IMR-90 (cell line): ENCODE results near the gene RUNX1. TPM values are rescaled to one million over a fixed set of nuclear protein-coding genes. Genes with fewer than 3 reads are reported as not detected.
A peak's percentile ranks its signal among the peaks of the same experiment; 100 is the strongest.

Experiments
- ATAC-seq: fragments of 200-7000 bp; cut with Tn5 transposase; 2 replicates; pipeline ENCODE4 v1.9.1; 2020; ENCODE audit warnings: low read depth, mild to moderate bottlenecking, moderate library complexity
- BruUV-seq: library from RNA; stranded (reverse); fragments of 400-500 nt; replicated peaks from 2 replicates; lab custom pipeline; 2021; lab: Mats Ljungman, UMichigan
- CTCF ChIA-PET: fragments of 300-600 bp; formaldehyde crosslinking; extraction: SDS; loops from one replicate; lab custom pipeline; 2021; ENCODE audit warnings: antibody characterized with exemption; lab: Yijun Ruan, JAX
- POLR2A ChIA-PET: fragments of 300-600 bp; sonication (Branson Sonifier 250); formaldehyde crosslinking; loops from one replicate; lab custom pipeline; 2022; ENCODE audit warnings: antibody characterized with exemption; ENCODE audit not compliant: unreplicated experiment; lab: Charles Lee
- DNase-seq: peaks from one replicate; pipeline ENCODE4 v3.0.0; 2013
- H2AFZ ChIP-seq: replicated peaks from 2 replicates; pipeline ENCODE3; 2013; ENCODE audit warnings: low read length, mild to moderate bottlenecking; ENCODE audit not compliant: poor library complexity
- H2AK5ac ChIP-seq: 2 replicates; pipeline ENCODE4 v1.6.1; 2013; ENCODE audit warnings: low read depth, low read length, inconsistent platforms
- H2AK9ac ChIP-seq: replicated peaks from 2 replicates; pipeline ENCODE3; 2013; ENCODE audit warnings: mild to moderate bottlenecking, low read depth, low read length, moderate library complexity; ENCODE audit not compliant: poor library complexity
- H2BK120ac ChIP-seq: 2 replicates; pipeline ENCODE4 v1.6.1; 2013; ENCODE audit warnings: low read depth, low read length, inconsistent platforms
- H2BK15ac ChIP-seq: 3 replicates; pipeline ENCODE4 v1.6.1; 2013; ENCODE audit warnings: low read depth, low read length, inconsistent platforms
- H2BK20ac ChIP-seq: 2 replicates; pipeline ENCODE4 v1.6.1; 2013; ENCODE audit warnings: low read depth, mild to moderate bottlenecking, inconsistent platforms, low read length, moderate library complexity
- H2BK5ac ChIP-seq: 2 replicates; pipeline ENCODE4 v1.6.1; 2013; ENCODE audit warnings: mild to moderate bottlenecking, low read depth, low read length, inconsistent platforms; ENCODE audit not compliant: poor library complexity, severe bottlenecking
- H3K14ac ChIP-seq: replicated peaks from 2 replicates; pipeline ENCODE4 v1.6.1; 2013; ENCODE audit warnings: low read depth, low read length, inconsistent platforms
- H3K18ac ChIP-seq: 2 replicates; pipeline ENCODE4 v1.6.1; 2013; ENCODE audit warnings: low read depth, low read length, control low read depth
- H3K23ac ChIP-seq: 2 replicates; pipeline ENCODE4 v1.6.1; 2013; ENCODE audit warnings: low read depth, low read length, inconsistent platforms
- H3K27ac ChIP-seq: 2 replicates; pipeline ENCODE4 v1.5.1; 2013; ENCODE audit warnings: mild to moderate bottlenecking, control low read depth, low read length; ENCODE audit not compliant: insufficient read depth
- H3K27me3 ChIP-seq: 2 replicates; pipeline ENCODE4 v1.6.1; 2013; ENCODE audit warnings: low read length; ENCODE audit not compliant: control insufficient read depth, insufficient read depth
- H3K36me3 ChIP-seq: 2 replicates; pipeline ENCODE4 v1.6.1; 2013; ENCODE audit warnings: low read length, mixed read lengths; ENCODE audit not compliant: control insufficient read depth, insufficient read depth
- H3K4ac ChIP-seq: 2 replicates; pipeline ENCODE4 v1.6.1; 2013; ENCODE audit warnings: low read depth, low read length, inconsistent platforms
- H3K4me1 ChIP-seq: 2 replicates; pipeline ENCODE4 v1.6.1; 2013; ENCODE audit warnings: low read length, mixed read lengths; ENCODE audit not compliant: control insufficient read depth, insufficient read depth
- H3K4me2 ChIP-seq: 2 replicates; pipeline ENCODE4 v1.6.1; 2013; ENCODE audit warnings: low read depth, mild to moderate bottlenecking, control low read depth, low read length, moderate library complexity
- H3K4me3 ChIP-seq: 2 replicates; pipeline ENCODE4 v1.5.1; 2013; ENCODE audit warnings: low read depth, mild to moderate bottlenecking, control low read depth, low read length, moderate library complexity; ENCODE audit not compliant: insufficient read depth
- H3K56ac ChIP-seq: 2 replicates; pipeline ENCODE4 v1.6.1; 2013; ENCODE audit warnings: low read length, inconsistent platforms; ENCODE audit not compliant: insufficient read depth; ENCODE audit errors: extremely low read depth
- H3K79me1 ChIP-seq, 2 experiments: 2 replicates each; pipeline ENCODE4 v1.6.1; 2013; ENCODE audit warnings: low read length in 2 of 2, inconsistent platforms in 1 of 2, low read depth in 1 of 2
- H3K9ac ChIP-seq: 2 replicates; pipeline ENCODE4 v1.6.1; 2013; ENCODE audit warnings: low read depth, low read length, control low read depth
- H3K9me1 ChIP-seq: 2 replicates; pipeline ENCODE4 v1.6.1; 2013; ENCODE audit warnings: low read length, inconsistent platforms; ENCODE audit not compliant: insufficient read depth
- H3K9me3 ChIP-seq: 2 replicates; pipeline ENCODE4 v1.6.1; 2013; ENCODE audit warnings: low read length; ENCODE audit not compliant: control insufficient read depth, insufficient read depth
- H4K20me1 ChIP-seq: 2 replicates; pipeline ENCODE4 v1.6.1; 2013; ENCODE audit warnings: low read length, inconsistent platforms; ENCODE audit not compliant: insufficient read depth
- H4K5ac ChIP-seq: 2 replicates; pipeline ENCODE4 v1.6.1; 2013; ENCODE audit warnings: mild to moderate bottlenecking, low read depth, low read length, control low read depth
- H4K8ac ChIP-seq, 2 experiments: 2 replicates each; pipeline ENCODE4 v1.6.1; 2013; ENCODE audit warnings: low read depth in 2 of 2, low read length in 2 of 2, control low read depth in 1 of 2, inconsistent platforms in 1 of 2
- H4K91ac ChIP-seq: 2 replicates; pipeline ENCODE4 v1.6.1; 2013; ENCODE audit warnings: low read depth, low read length, inconsistent platforms; ENCODE audit not compliant: insufficient read depth
- CEBPB ChIP-seq: IDR thresholded peaks from 2 replicates; pipeline ENCODE4 v1.6.1; 2012; ENCODE audit warnings: low read depth, low read length, improper control_type of control experiment
- FOS ChIP-seq: fragments of 150-350 bp; IDR thresholded peaks from 2 replicates; pipeline ENCODE4 v1.6.1; 2016; ENCODE audit warnings: low read depth, low read length
- RCOR1 ChIP-seq: IDR thresholded peaks from 2 replicates; pipeline ENCODE4 v1.6.1; 2012; ENCODE audit warnings: mild to moderate bottlenecking, low read length, improper control_type of control experiment; ENCODE audit not compliant: insufficient replicate concordance
- USF2 ChIP-seq: fragments of 150-350 bp; IDR thresholded peaks from 2 replicates; pipeline ENCODE4 v1.6.1; 2017; ENCODE audit warnings: mild to moderate bottlenecking, antibody characterized with exemption, low read length, low read depth
- WGBS, 2 experiments: methylation state at CpG; one replicate each; pipeline versions ENCODE4 v1.1.5 to v1.1.7; 2013; ENCODE audit warnings: missing lambda C conversion rate in 2 of 2; ENCODE audit not compliant: insufficient read length in 1 of 2; ENCODE audit errors: extremely low coverage in 2 of 2; 5-methylcytosine and 5-hydroxymethylcytosine counted together
- dilution Hi-C: fragments of 300-500 bp; cut with HindIII; formaldehyde crosslinking; loops from one replicate; pipeline ENCODE4 v1.14.3; 2018; ENCODE audit warnings: low sequenced_read_pairs; ENCODE audit not compliant: unreplicated experiment
- in situ Hi-C: fragments of 300-500 bp; cut with MboI; formaldehyde crosslinking; loops from 3 replicates; pipeline ENCODE4 v1.14.3; 2019; ENCODE audit warnings: low sequenced_read_pairs, inconsistent platforms, mixed read lengths
- intact Hi-C: fragments of 100-400 bp; cut with micrococcal nuclease; formaldehyde crosslinking; loops from 2 replicates; pipeline ENCODE4 v1.10.0; 2022
- polyA plus RNA-seq, 3 experiments: library from polyadenylated mRNA; depleted of rRNA; stranded (reverse); fragments of >200 nt; gene quantifications; 2 replicates each; pipeline ENCODE4 v1.2.3, GENCODE V29; 2012; ENCODE audit warnings: low replicate concordance in 1 of 3
- total RNA-seq: library from RNA; depleted of rRNA; stranded (reverse); fragments of >200 nt; gene quantifications from 2 replicates; pipeline ENCODE4 v1.2.3, GENCODE V29; 2012

The RUNX1 gene
- total and polyA plus RNA-seq, 2 of the 4 experiments (the other 2 are of a cell fraction): 34.5 to 56.5 TPM

GRCh38 chr21:35002879-35003722, 46.0 kb downstream of the RUNX1 start:
- TF ChIP-seq USF2 (no peak), CEBPB (peak; percentile 52; the same call in 1 of the 2 replicates), FOS (no peak; the same call in 1 of the 2 replicates), RCOR1 (no peak)
- peak overlapping the region; percentile 28 for H3K4ac ChIP-seq
- H2BK5ac ChIP-seq: no peak overlapping the region
- H3K23ac ChIP-seq: peak overlapping the region; percentile 77
- H2AFZ ChIP-seq: no peak overlapping the region
- ChIA-PET POLR2A (no interaction called here), CTCF (no interaction called here)
- peak overlapping the region; percentile 70; the same call in 1 of the 2 replicates for H4K5ac ChIP-seq
- no peak overlapping the region for H3K56ac ChIP-seq
- H2BK120ac ChIP-seq: peak overlapping the region; percentile 80
- H4K20me1 ChIP-seq: no peaks in the 10 kb centered on the region
- no peak overlapping the region for H2AK9ac ChIP-seq
- H4K91ac ChIP-seq: peak overlapping the region; percentile 26; the same call in 1 of the 2 replicates
- H3K27ac ChIP-seq: no peak overlapping the region
- peak; percentile 92 for DNase-seq
- WGBS, 2 experiments: 20% methylated on average over 1 of the region's 5 CpGs; no CpG with 5 or more reads in 1 of the 2 experiments
- peaks cover 23% of the 10 kb centered on the region for H3K9me1 ChIP-seq
- no peaks in the 10 kb centered on the region for H3K9me3 ChIP-seq
- no peak overlapping the region for H3K4me3 ChIP-seq
- H3K4me2 ChIP-seq: peak overlapping the region; percentile 8; the same call in 1 of the 2 replicates
- H4K8ac ChIP-seq: peak overlapping the region; percentile 4 to 35; a peak in 2 of 4 replicates
- ATAC-seq: peak; percentile 41; the same call in 1 of the 2 replicates
- peaks cover 21% of the 10 kb centered on the region for H3K4me1 ChIP-seq
- in situ Hi-C loops (no loop called here), dilution Hi-C loops (no loop called here), intact Hi-C loops (no loop called here)
- H3K18ac ChIP-seq: peak overlapping the region; percentile 71; the same call in 1 of the 2 replicates
- no peaks in the 10 kb centered on the region for H3K27me3 ChIP-seq
- H2AK5ac ChIP-seq: peak overlapping the region; percentile 90
- peak overlapping the region; percentile 75 for H2BK15ac ChIP-seq
- peaks cover 0 to 22% of the 10 kb centered on the region in 2 experiments; a peak in 2 of 4 replicates for H3K79me1 ChIP-seq
- H3K36me3 ChIP-seq: no peaks in the 10 kb centered on the region
- H3K9ac ChIP-seq: no peak overlapping the region
- peak overlapping the region; percentile 57 for H2BK20ac ChIP-seq
- no TSS peak for BruUV-seq
- peak overlapping the region; percentile 59 for H3K14ac ChIP-seq
